ENCODE results near the gene SETD5.
A peak's percentile ranks its signal among the peaks of the same experiment; 100 is the strongest.

The SETD5 gene

DNA sequence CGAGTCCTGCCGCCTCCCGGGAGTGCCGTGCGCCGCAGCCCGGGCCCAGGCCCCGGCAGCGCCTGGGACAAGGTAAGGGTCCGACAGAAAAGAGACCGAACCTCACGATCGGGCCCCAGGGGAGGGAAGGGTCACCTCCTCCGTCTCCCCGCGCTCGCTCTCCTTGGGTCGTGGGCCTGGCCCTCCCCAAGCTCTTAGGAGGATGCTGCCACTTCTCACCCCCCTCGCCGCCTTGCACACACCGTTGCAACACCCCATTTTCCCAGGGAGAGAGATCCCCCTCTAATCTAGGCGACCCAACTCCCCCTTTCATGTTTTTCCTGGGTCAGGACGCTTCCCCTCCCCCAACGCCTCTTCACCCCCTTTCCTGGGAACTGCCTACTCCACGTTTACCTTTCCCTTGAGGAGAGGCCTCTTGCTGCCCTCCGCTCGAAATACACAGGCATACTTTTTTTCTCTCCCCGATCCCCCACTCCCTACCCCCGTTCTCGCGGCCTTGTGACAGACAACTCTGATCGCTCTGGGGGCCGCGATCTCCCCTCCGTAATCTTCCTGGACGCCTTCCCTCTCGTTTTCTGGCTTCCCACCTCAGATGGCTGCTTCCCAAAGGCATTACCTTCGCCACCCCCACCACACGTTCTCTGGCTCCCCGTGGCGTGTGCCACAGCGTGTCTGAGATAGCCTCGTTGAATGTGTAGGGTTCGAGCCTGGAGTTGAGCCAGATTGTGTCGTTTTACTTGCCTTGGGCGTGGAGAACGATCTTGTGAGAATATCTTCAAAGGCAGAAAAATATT, 688 bp downstream of the SETD5 start:
- peaks cover 1% of the 10 kb centered on the region; the same call in 1 of the 2 replicates for H3K36me3 ChIP-seq (ENCODE audit: control insufficient read depth, insufficient read depth, low read length)
- TF ChIP-seq CTCF (IDR thresholded peaks at IDR 0.05; ENCODE audit: insufficient read depth, low read length, poor library complexity, severe bottlenecking) = no peak
- H3K4me3 ChIP-seq (replicated peaks; ENCODE audit: low read depth, low read length) = peak overlapping the region; percentile 92
- peak; percentile 55 for DNase-seq (ENCODE audit: extremely low read depth, insufficient read length)
- no peaks in the 10 kb centered on the region for H3K27me3 ChIP-seq (replicated peaks; ENCODE audit: control insufficient read depth, insufficient read depth, low read length)

GRCh38 chr3:9398700-9399336, 1.4 kb downstream of the SETD5 start:
- peak; percentile 20 for DNase-seq (ENCODE audit: extremely low read depth, insufficient read length)
- Histone ChIP-seq H3K27me3 (replicated peaks; ENCODE audit: control insufficient read depth, insufficient read depth, low read length) (no peaks in the 10 kb centered on the region), H3K36me3 (ENCODE audit: control insufficient read depth, insufficient read depth, low read length) (no peaks in the 10 kb centered on the region), H3K4me3 (replicated peaks; ENCODE audit: low read depth, low read length) (peak overlapping the region; percentile 92)
- no peak for TF ChIP-seq CTCF (IDR thresholded peaks at IDR 0.05; ENCODE audit: insufficient read depth, low read length, poor library complexity, severe bottlenecking)

- no peak for TF ChIP-seq CTCF (IDR thresholded peaks at IDR 0.05; ENCODE audit: insufficient read depth, low read length, poor library complexity, severe bottlenecking)
- DNase-seq (ENCODE audit: extremely low read depth, insufficient read length) = no peak
- Histone ChIP-seq H3K4me3 (replicated peaks; ENCODE audit: low read depth, low read length) (peak overlapping the region; percentile 92), H3K36me3 (ENCODE audit: control insufficient read depth, insufficient read depth, low read length) (no peaks in the 10 kb centered on the region), H3K27me3 (replicated peaks; ENCODE audit: control insufficient read depth, insufficient read depth, low read length) (no peaks in the 10 kb centered on the region)
Measured at GRCh38 chr3:9399337-9399703, 1.9 kb downstream of the SETD5 start.

- Histone ChIP-seq H3K4me3 (replicated peaks; ENCODE audit: low read depth, low read length) (peak overlapping the region; percentile 92), H3K36me3 (ENCODE audit: control insufficient read depth, insufficient read depth, low read length) (no peaks in the 10 kb centered on the region), H3K27me3 (replicated peaks; ENCODE audit: control insufficient read depth, insufficient read depth, low read length) (no peaks in the 10 kb centered on the region)
- DNase-seq (ENCODE audit: extremely low read depth, insufficient read length) = no peak
- no peak for TF ChIP-seq CTCF (IDR thresholded peaks at IDR 0.05; ENCODE audit: insufficient read depth, low read length, poor library complexity, severe bottlenecking)
Measured at GRCh38 chr3:9399746-9400145, 2.3 kb downstream of the SETD5 start.

- Histone ChIP-seq H3K36me3 (ENCODE audit: control insufficient read depth, insufficient read depth, low read length) (no peaks in the 10 kb centered on the region), H3K27me3 (replicated peaks; ENCODE audit: control insufficient read depth, insufficient read depth, low read length) (no peaks in the 10 kb centered on the region), H3K4me3 (replicated peaks; ENCODE audit: low read depth, low read length) (peak overlapping the region; percentile 92; the same call in 1 of the 2 replicates)
- no peak for DNase-seq (ENCODE audit: extremely low read depth, insufficient read length)
- no peak for TF ChIP-seq CTCF (IDR thresholded peaks at IDR 0.05; ENCODE audit: insufficient read depth, low read length, poor library complexity, severe bottlenecking)
Measured at GRCh38 chr3:9400616-9401015, 3.2 kb downstream of the SETD5 start.

All from GM06990 (cell line).